ENCODE measurements around the gene IL23A.

DNA sequence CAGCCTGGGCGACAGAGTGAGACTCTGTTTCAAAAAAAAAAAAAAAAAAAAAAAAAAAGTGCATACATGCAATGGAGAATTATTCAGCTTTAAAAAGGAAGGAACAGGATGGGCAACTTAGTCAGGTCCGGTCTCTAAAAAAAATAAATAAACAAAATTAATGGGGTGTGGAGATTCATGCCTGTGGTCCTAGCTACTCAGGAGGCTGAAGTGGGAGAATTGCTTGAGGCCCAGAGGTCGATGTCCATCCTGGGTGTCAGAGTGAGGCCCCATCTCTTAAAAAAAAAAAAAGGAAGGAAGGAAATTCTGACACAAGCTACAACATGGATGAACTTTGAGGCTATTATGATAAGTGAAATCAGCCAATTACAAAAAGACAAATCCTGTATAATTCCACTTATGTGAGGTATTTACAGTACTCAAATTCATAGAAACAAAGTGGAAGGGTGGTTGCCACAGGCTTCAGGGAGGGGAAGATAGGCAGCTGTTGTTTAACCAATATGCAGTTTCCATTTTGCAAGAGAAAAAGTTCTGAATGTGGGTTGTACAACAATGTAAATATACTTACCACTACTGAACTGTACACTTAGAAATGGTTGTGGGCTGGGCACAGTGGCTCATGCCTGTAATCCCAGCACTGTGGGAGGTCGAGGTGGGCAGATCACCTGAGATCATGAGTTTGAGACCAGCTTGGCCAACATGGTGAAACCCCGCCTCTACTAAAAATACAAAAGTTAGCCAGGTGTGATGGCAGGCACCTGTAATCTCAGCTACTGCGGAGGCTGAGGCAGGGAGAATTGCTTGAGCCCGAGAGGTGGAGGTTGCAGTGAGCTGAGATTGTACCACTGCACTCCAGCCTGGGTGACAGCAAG is 36.3 kb downstream of the IL23A start:
- TF ChIP-seq, protein P1, sequence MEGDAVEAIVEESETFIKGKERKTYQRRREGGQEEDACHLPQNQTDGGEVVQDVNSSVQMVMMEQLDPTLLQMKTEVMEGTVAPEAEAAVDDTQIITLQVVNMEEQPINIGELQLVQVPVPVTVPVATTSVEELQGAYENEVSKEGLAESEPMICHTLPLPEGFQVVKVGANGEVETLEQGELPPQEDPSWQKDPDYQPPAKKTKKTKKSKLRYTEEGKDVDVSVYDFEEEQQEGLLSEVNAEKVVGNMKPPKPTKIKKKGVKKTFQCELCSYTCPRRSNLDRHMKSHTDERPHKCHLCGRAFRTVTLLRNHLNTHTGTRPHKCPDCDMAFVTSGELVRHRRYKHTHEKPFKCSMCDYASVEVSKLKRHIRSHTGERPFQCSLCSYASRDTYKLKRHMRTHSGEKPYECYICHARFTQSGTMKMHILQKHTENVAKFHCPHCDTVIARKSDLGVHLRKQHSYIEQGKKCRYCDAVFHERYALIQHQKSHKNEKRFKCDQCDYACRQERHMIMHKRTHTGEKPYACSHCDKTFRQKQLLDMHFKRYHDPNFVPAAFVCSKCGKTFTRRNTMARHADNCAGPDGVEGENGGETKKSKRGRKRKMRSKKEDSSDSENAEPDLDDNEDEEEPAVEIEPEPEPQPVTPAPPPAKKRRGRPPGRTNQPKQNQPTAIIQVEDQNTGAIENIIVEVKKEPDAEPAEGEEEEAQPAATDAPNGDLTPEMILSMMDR (IDR thresholded peaks at IDR 0.05): no peak
- TF ChIP-seq POLR2AphosphoS5 (IDR thresholded peaks at IDR 0.05) (no peak), POLR2A (IDR thresholded peaks at IDR 0.05) (no peak)
